ENCODE results near the gene RPTOR. TPM values are rescaled to one million over a fixed set of nuclear protein-coding genes. Genes with fewer than 3 reads are reported as not detected.

The RPTOR gene
- total RNA-seq, 1 donor from 2014 or later: 21.8 TPM

GRCh38 chr17:80726558-80727408 lies 182.1 kb downstream of the RPTOR start:
- TF ChIP-seq, protein P1, sequence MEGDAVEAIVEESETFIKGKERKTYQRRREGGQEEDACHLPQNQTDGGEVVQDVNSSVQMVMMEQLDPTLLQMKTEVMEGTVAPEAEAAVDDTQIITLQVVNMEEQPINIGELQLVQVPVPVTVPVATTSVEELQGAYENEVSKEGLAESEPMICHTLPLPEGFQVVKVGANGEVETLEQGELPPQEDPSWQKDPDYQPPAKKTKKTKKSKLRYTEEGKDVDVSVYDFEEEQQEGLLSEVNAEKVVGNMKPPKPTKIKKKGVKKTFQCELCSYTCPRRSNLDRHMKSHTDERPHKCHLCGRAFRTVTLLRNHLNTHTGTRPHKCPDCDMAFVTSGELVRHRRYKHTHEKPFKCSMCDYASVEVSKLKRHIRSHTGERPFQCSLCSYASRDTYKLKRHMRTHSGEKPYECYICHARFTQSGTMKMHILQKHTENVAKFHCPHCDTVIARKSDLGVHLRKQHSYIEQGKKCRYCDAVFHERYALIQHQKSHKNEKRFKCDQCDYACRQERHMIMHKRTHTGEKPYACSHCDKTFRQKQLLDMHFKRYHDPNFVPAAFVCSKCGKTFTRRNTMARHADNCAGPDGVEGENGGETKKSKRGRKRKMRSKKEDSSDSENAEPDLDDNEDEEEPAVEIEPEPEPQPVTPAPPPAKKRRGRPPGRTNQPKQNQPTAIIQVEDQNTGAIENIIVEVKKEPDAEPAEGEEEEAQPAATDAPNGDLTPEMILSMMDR (IDR thresholded peaks at IDR 0.05; ENCODE audit: borderline replicate concordance): no peak
- H3K4me3 ChIP-seq: no peak overlapping the region
- H3K9me3 ChIP-seq (replicated peaks): no peaks in the 10 kb centered on the region
- peaks cover 20% of the 10 kb centered on the region for H3K4me1 ChIP-seq
- intact Hi-C loops (cut with micrococcal nuclease): no loop called here
- H3K27ac ChIP-seq (replicated peaks): no peak overlapping the region
- H3K27me3 ChIP-seq (ENCODE audit: low read depth): no peaks in the 10 kb centered on the region
- no peaks in the 10 kb centered on the region for H3K36me3 ChIP-seq
- no peak for DNase-seq

GRCh38 chr17:80727409-80727755 lies 182.7 kb downstream of the RPTOR start:
- no peaks in the 10 kb centered on the region for H3K27me3 ChIP-seq (ENCODE audit: low read depth)
- TF ChIP-seq, protein P1 (IDR thresholded peaks at IDR 0.05; ENCODE audit: borderline replicate concordance): no peak
- H3K4me3 ChIP-seq: no peak overlapping the region
- H3K4me1 ChIP-seq: peaks cover 20% of the 10 kb centered on the region
- intact Hi-C loops (cut with micrococcal nuclease): no loop called here
- H3K36me3 ChIP-seq: no peaks in the 10 kb centered on the region
- H3K27ac ChIP-seq (replicated peaks): no peak overlapping the region
- DNase-seq: no peak
- no peaks in the 10 kb centered on the region for H3K9me3 ChIP-seq (replicated peaks)

DNA sequence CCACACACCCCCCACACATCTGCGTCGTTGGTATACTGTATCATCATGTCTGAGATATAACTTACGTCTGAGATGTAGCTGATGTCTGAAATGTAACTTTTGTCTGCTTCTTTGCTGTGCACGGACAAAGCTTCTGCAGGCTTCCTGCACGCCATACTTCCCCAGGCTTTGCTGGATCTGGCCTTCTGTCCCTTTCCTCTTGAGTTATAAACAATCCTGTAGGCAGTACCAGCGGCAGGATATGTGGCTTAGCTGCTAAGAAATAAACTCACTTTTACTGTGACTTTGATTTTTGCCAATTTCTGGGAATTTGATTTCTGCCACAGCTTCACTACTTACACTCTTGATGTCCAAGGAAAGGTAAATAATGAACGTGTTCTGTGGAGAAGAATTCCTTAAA lies 184.4 kb downstream of the RPTOR start:
- H3K4me1 ChIP-seq: peaks cover 20% of the 10 kb centered on the region
- H3K27me3 ChIP-seq (ENCODE audit: low read depth): no peaks in the 10 kb centered on the region
- H3K36me3 ChIP-seq: peaks cover under 1% of the 10 kb centered on the region
- intact Hi-C loops (cut with micrococcal nuclease): no loop called here
- no peaks in the 10 kb centered on the region for H3K9me3 ChIP-seq (replicated peaks)
- H3K4me3 ChIP-seq: no peak overlapping the region
- no peak for DNase-seq
- TF ChIP-seq, protein P1 (IDR thresholded peaks at IDR 0.05; ENCODE audit: borderline replicate concordance): no peak
- no peak overlapping the region for H3K27ac ChIP-seq (replicated peaks)

DNA sequence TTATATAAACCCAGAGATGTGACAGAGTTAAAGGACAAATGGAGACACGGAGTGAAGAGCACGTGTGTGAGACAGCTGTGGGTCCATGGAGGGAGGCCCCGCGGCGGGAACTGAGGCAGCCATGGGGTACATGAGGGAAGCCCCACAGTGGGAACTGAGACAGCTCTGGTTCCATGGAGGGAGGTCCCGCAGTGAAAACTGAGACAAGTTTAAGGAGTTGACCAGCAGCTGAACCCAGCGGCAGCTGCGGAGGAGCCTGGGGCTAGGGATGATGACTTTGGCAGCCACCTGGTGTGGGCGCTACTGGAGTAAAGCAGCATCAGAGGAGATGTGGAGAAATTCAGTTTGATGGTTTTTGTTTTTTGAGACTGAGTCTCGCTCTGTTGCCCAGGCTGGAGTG lies 185.1 kb downstream of the RPTOR start:
- TF ChIP-seq, protein P1 (IDR thresholded peaks at IDR 0.05; ENCODE audit: borderline replicate concordance): no peak
- Histone ChIP-seq H3K9me3 (replicated peaks) (no peaks in the 10 kb centered on the region), H3K27me3 (ENCODE audit: low read depth) (no peaks in the 10 kb centered on the region), H3K36me3 (peaks cover 4% of the 10 kb centered on the region), H3K4me3 (no peak overlapping the region), H3K4me1 (peaks cover 19% of the 10 kb centered on the region), H3K27ac (replicated peaks) (no peak overlapping the region)
- no peak for DNase-seq
- intact Hi-C loops (cut with micrococcal nuclease): no loop called here

DNA sequence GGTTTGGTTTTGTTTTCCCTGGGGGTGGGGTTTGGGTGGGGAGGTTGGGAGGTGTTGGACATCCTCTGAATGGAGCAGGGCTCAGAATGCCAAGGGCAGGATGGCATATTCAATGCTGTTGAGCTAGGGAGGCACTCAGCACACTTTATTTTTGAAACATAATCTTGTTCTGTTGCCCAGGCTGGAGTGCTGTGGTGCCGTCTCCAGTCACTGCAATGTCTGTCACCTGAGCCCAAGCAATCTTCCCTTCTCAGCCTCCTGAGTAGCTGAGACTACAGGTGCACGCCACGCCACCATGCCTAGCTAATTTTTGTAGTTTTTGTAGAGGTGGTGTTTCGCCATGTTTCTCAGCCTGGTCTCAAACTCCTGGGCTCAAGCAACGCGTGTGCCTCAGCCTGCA lies 186.1 kb downstream of the RPTOR start:
- no peak for DNase-seq
- TF ChIP-seq, protein P1 (IDR thresholded peaks at IDR 0.05; ENCODE audit: borderline replicate concordance): no peak
- Histone ChIP-seq H3K4me3 (no peak overlapping the region), H3K27me3 (ENCODE audit: low read depth) (no peaks in the 10 kb centered on the region), H3K9me3 (replicated peaks) (no peaks in the 10 kb centered on the region), H3K27ac (replicated peaks) (no peak overlapping the region), H3K4me1 (peaks cover 9% of the 10 kb centered on the region), H3K36me3 (peaks cover 4% of the 10 kb centered on the region)
- intact Hi-C loops (cut with micrococcal nuclease): no loop called here
